ENCODE results near the gene THSD4.

The THSD4 gene

DNA sequence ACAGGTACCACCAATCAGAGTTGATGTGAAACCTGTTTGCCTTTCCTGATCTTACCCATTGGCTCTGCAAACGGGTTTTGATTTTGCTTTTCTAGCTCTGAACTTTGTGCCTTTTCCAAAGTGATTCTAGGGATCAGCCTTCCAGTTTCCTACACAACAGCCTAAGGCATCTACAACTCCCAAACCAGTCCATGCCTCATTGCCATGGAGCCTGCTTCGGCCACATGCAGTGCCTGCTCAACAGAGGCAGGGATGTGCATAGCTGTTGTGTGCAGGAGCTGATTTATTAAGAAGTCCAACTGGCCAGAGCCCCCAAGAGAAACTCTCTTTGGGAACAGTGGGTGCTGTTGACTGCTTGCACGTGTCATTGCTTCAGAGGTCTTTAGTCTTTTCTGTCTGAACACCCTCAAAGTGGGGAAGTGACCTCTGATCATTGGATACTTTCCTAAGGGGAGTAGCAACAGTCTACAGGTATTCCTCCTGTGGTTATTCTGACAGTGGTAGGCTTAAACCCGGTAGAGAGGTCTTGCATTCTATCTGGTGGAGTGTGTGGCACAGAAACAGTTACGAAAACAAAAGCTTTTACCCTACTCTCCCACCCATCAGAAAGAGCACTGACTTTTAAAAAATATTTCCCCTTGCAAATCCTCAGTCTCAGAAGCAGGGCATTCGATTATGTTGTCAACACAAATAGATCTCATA is 36.6 kb upstream of the THSD4 start:
- no peak overlapping the region for H3K27ac ChIP-seq
- no peak overlapping the region for H3K4me3 ChIP-seq (ENCODE audit: low read depth, low read length)
- TF ChIP-seq, protein P1, sequence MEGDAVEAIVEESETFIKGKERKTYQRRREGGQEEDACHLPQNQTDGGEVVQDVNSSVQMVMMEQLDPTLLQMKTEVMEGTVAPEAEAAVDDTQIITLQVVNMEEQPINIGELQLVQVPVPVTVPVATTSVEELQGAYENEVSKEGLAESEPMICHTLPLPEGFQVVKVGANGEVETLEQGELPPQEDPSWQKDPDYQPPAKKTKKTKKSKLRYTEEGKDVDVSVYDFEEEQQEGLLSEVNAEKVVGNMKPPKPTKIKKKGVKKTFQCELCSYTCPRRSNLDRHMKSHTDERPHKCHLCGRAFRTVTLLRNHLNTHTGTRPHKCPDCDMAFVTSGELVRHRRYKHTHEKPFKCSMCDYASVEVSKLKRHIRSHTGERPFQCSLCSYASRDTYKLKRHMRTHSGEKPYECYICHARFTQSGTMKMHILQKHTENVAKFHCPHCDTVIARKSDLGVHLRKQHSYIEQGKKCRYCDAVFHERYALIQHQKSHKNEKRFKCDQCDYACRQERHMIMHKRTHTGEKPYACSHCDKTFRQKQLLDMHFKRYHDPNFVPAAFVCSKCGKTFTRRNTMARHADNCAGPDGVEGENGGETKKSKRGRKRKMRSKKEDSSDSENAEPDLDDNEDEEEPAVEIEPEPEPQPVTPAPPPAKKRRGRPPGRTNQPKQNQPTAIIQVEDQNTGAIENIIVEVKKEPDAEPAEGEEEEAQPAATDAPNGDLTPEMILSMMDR (IDR thresholded peaks at IDR 0.05; ENCODE audit: low read depth, low read length): no peak
- H3K27me3 ChIP-seq (ENCODE audit: insufficient read depth, low read depth, severe bottlenecking): no peaks in the 10 kb centered on the region
- DNase-seq: no peak
- no peaks in the 10 kb centered on the region for H3K9me3 ChIP-seq (ENCODE audit: severe bottlenecking)
- no peaks in the 10 kb centered on the region for H3K36me3 ChIP-seq

GRCh38 chr15:71079208-71080044 is 35.8 kb upstream of the THSD4 start:
- H3K9me3 ChIP-seq (ENCODE audit: severe bottlenecking): no peaks in the 10 kb centered on the region
- H3K36me3 ChIP-seq: no peaks in the 10 kb centered on the region
- TF ChIP-seq, protein P1 (IDR thresholded peaks at IDR 0.05; ENCODE audit: low read depth, low read length): no peak
- no peak overlapping the region for H3K4me3 ChIP-seq (ENCODE audit: low read depth, low read length)
- H3K27me3 ChIP-seq (ENCODE audit: insufficient read depth, low read depth, severe bottlenecking): no peaks in the 10 kb centered on the region
- no peak overlapping the region for H3K27ac ChIP-seq
- no peak for DNase-seq

DNA sequence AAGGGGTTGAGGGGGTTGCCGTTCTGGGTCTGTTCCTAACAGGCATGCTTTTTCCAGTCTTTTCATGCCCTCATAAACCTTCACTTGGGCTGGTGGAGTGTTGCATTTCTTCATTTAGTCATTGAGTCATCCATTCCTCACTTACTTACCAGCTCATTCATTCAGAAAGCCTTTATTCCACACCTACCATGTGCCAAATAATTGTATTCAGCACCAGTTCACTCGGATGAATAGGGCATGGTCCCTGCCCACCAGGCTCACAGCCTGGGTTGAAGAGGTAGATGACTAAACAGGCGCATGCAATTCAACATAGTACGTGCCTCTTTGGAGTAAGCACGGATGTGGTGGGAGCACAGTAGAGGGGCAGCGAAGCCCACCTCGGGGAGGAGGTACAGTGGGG is 35.1 kb upstream of the THSD4 start:
- Histone ChIP-seq H3K36me3 (no peaks in the 10 kb centered on the region), H3K27ac (no peak overlapping the region), H3K27me3 (ENCODE audit: insufficient read depth, low read depth, severe bottlenecking) (no peaks in the 10 kb centered on the region), H3K4me3 (ENCODE audit: low read depth, low read length) (no peak overlapping the region), H3K9me3 (ENCODE audit: severe bottlenecking) (no peaks in the 10 kb centered on the region)
- no peak for DNase-seq
- TF ChIP-seq, protein P1 (IDR thresholded peaks at IDR 0.05; ENCODE audit: low read depth, low read length): no peak

- no peak for DNase-seq
- H3K27ac ChIP-seq: no peak overlapping the region
Observed at GRCh38 chr15:71080705-71081104, 34.6 kb upstream of the THSD4 start.

DNA sequence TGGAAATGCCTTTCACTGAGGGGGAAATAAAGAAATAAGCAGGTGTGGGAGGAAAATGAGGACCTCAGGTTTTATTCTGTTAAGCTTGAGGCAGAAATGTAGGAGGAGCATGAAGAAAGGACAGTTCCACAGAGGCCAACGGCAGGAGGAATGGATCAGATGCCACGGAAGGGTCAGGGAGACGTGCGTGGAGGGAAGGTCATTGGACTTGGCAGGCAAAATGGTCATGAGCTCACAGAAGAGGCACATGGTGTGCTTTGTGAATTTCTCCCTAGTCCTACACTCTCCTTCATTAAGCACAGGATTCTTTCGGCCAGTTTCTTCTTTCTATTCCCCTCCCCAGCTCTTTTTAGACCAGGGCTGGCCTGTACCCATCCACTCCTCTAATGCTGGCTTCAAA is 32.5 kb upstream of the THSD4 start:
- Histone ChIP-seq H3K36me3 (no peaks in the 10 kb centered on the region), H3K27me3 (ENCODE audit: insufficient read depth, low read depth, severe bottlenecking) (no peaks in the 10 kb centered on the region), H3K9me3 (ENCODE audit: severe bottlenecking) (no peaks in the 10 kb centered on the region), H3K27ac (no peak overlapping the region), H3K4me3 (ENCODE audit: low read depth, low read length) (no peak overlapping the region)
- TF ChIP-seq, protein P1 (IDR thresholded peaks at IDR 0.05; ENCODE audit: low read depth, low read length): no peak
- DNase-seq: no peak

More at GRCh38 chr15:71080705-71081104, 34.6 kb upstream of the THSD4 start:
- TF ChIP-seq, protein P1 (IDR thresholded peaks at IDR 0.05; ENCODE audit: low read depth, low read length): no peak
- H3K9me3 ChIP-seq (ENCODE audit: severe bottlenecking): no peaks in the 10 kb centered on the region
- H3K4me3 ChIP-seq (ENCODE audit: low read depth, low read length): no peak overlapping the region
- no peaks in the 10 kb centered on the region for H3K27me3 ChIP-seq (ENCODE audit: insufficient read depth, low read depth, severe bottlenecking)
- H3K36me3 ChIP-seq: no peaks in the 10 kb centered on the region
